ENCODE results near the gene CNTRL. TPM values are rescaled to one million over a fixed set of nuclear protein-coding genes. Genes with fewer than 3 reads are reported as not detected.

CNTRL gene
- total and polyA plus RNA-seq, 2 of the 8 experiments (the other 6 are each of a cell fraction or from before 2014, with no cell fraction given): 5.1 to 13.9 TPM

- TF ChIP-seq RFX5 (IDR thresholded peaks at IDR 0.05; ENCODE audit: borderline replicate concordance, low read depth, low read length) (no peak), MAX (IDR thresholded peaks at IDR 0.05) (no peak)
Observed at GRCh38 chr9:121071370-121071755, 3.4 kb upstream of the CNTRL start (continued).
